HUES6 (cell line): ENCODE data around the gene HSD11B2.
A peak's percentile ranks its signal among the peaks of the same experiment; 100 is the strongest.

ENCODE experiments used
- H3K27ac ChIP-seq: 2 replicates; pipeline ENCODE4 v1.7.0; 2013; ENCODE audit warnings: low read depth, mild to moderate bottlenecking, low read length, inconsistent platforms
- H3K27me3 ChIP-seq: 2 replicates; pipeline ENCODE4 v1.6.1; 2013; ENCODE audit warnings: low read length; ENCODE audit not compliant: control insufficient read depth, insufficient read depth
- H3K36me3 ChIP-seq: 2 replicates; pipeline ENCODE4 v1.6.1; 2013; ENCODE audit warnings: low read length; ENCODE audit not compliant: control insufficient read depth, insufficient read depth
- H3K4me1 ChIP-seq: 2 replicates; pipeline ENCODE4 v1.6.1; 2013; ENCODE audit warnings: low read length; ENCODE audit not compliant: control insufficient read depth, insufficient read depth
- H3K4me3 ChIP-seq: 2 replicates; pipeline ENCODE4 v1.5.1; 2013; ENCODE audit warnings: low read depth, low read length
- H3K9ac ChIP-seq: one replicate; pipeline ENCODE4 v1.6.1; 2013; ENCODE audit warnings: mild to moderate bottlenecking, low read length
- H3K9me3 ChIP-seq: 2 replicates; pipeline ENCODE4 v1.6.1; 2013; ENCODE audit warnings: low read depth, low read length; ENCODE audit not compliant: control insufficient read depth, insufficient read depth

HSD11B2 gene

DNA sequence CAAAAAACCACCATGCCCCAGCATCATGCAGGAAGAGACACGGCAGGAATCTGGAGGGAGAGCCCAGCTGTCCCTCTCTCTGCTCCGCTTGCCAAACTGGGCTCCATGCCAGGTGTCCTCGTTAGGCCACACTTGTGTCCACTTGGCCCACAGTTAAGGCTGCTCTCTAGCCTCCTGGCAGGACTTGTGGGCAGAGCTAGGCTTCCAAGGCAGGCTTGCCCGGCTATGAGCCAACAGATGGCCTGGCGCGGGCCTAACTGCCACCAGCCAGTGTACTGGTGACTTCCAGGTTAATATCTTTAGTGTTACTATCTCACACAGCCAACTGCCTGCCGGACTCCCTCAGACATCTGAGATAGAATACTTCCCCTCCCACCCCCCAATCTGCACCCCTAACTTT is 39.4 kb downstream of the HSD11B2 start:
- no peak overlapping the region for H3K9ac ChIP-seq
- H3K27me3 ChIP-seq: no peaks in the 10 kb centered on the region
- no peak overlapping the region for H3K27ac ChIP-seq
- H3K36me3 ChIP-seq: no peaks in the 10 kb centered on the region
- H3K4me1 ChIP-seq: peaks cover 4% of the 10 kb centered on the region; the same call in 1 of the 2 replicates
- no peaks in the 10 kb centered on the region for H3K9me3 ChIP-seq
- no peak overlapping the region for H3K4me3 ChIP-seq

DNA sequence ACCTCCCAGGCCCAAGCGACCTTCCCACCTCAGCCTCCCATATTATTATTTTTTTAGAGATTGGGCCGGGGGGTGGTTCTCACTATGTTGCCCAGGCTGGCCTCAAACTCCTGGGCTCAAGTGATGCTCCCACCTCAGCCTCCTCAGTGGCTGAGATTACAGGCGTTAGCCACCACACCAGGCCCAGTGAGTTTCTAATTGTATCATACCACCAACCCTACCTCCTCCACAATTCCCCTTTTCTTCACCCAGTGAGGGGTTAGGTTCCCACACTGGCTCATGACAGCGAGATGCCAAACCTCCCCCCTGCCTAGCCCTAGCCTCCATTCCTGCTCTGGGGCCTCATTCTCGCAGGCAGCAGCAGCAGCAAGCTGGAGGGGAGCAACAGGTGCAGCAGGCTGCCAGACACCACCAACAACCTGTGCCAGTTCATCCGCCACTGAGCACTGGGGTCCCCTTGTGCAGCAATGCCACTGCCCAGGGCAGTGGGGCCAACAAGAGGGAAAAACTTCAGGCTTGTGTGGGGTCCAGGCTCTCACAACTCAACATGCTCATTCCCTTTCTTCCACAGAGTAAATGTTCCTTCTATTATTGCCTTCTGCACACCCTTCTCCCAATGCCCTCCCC is 41.0 kb downstream of the HSD11B2 start:
- H3K4me1 ChIP-seq: no peaks in the 10 kb centered on the region
- H3K36me3 ChIP-seq: no peaks in the 10 kb centered on the region
- no peaks in the 10 kb centered on the region for H3K27me3 ChIP-seq
- no peak overlapping the region for H3K4me3 ChIP-seq
- no peak overlapping the region for H3K27ac ChIP-seq
- no peak overlapping the region for H3K9ac ChIP-seq
- no peaks in the 10 kb centered on the region for H3K9me3 ChIP-seq

DNA sequence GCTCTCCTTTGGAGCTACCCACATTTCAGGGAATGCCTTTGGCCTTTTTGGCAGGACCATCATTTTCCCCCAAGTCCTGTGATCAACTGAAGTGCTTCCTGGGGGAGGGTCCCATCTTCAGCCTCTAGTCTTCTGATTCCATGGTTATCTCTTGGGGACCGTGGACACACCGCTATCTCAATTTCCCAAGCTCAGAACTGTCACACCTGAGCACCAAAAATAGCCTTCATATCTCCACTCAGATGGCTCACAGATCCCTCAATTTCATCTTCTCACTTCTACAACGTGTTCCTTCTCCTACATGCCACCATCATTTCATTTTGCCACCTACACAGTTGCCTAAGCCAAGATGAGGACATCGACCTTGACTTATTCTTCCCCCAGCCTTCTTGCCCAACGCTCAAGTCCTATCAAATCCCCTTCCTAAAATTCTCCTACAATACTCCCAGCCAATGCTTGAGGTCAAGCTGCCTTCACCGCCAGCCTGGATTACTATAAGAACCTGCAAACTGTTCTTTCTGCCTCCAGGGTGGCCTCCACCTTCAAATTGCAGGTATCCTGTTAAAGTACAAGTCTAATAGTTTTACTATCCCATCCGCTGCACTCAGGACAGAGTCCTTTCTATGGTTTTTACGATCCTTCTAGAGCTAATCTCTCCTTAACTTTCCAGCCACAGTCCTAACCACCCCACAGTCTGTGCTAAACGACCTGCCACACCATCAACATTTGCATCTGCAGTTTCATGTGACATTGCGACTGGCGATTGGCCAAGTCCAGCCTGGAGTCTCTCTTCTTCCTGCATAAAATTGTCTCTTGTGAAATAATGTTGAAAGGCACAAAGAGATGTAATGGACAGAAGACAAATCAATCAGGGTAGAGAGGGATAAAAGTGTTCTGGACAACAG is 43.9 kb downstream of the HSD11B2 start:
- Histone ChIP-seq H3K27ac (no peak overlapping the region), H3K4me1 (no peaks in the 10 kb centered on the region), H3K4me3 (no peak overlapping the region), H3K9me3 (no peaks in the 10 kb centered on the region), H3K9ac (no peak overlapping the region), H3K27me3 (no peaks in the 10 kb centered on the region), H3K36me3 (no peaks in the 10 kb centered on the region)

DNA sequence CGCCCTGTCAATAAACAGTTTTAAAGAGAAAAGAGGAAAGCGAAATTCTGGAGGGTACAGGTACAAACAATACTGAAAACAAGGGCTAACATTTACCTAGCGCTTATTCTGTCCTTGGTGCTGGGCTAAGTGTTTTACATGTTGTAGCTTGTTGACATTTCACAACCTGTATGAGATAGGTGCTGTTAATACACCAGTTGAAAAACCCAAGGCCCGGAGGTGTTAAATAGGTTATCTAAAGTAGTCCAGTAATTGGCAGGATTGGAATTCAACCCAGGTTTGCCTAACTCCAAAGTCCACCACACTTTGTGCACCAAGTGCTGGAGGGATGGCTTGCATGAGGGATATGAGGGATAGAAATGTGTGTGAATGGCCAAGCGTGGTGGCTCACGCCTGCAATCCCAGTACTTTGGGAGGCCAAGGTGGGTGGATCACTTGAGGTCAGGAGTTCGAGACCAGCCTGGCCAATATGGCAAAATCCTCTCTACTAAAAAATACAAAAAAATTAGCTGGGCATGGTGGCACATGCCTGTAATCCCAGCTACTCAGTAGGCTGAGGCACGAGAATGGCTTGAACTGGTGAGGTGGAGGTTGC is 47.1 kb downstream of the HSD11B2 start:
- no peak overlapping the region for H3K4me3 ChIP-seq
- H3K4me1 ChIP-seq: peaks cover 6% of the 10 kb centered on the region; the same call in 1 of the 2 replicates
- H3K27me3 ChIP-seq: no peaks in the 10 kb centered on the region
- no peaks in the 10 kb centered on the region for H3K9me3 ChIP-seq
- no peak overlapping the region for H3K9ac ChIP-seq
- H3K27ac ChIP-seq: no peak overlapping the region
- H3K36me3 ChIP-seq: no peaks in the 10 kb centered on the region

DNA sequence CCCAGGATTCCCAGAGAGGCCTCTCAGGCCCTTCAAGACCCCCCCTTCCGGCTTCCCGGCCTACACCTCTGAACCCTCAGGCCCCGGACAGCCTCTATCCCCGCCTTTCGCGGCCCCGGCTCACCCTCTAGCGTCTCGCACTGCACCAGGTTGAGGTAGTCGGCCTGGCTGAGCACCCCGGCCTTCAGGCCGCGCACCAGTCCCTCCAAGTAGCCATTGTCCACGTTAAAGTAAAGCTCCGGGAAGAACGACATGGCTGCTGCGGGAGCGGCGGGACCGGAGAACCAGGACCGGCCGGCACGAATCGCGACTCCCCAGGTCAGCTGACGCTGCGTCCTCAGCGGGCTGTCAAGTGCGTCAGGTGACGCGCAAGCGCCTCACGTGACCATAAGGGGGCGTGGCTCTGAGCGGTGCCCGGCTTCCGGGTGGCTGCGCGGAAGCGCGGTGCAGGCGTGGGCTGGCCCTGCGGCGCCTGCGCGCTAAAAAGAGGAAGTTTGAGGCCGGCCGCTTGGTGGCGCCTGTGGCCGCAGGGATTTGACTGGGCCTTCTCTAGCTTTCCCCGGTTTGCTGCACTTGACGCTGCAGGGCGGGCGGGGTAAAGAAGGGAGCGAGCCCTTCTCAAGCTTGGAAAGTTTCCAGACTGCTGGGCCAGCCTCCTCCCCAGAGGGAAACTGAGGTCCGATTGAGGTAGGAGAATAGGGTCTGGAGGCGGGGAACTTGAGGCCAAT is 50.1 kb downstream of the HSD11B2 start, which contains the start of gene ATP6V0D1:
TSS of gene ATP6V0D1 (minus strand) at position 325 of the 728 bp plus-strand sequence. CDS start at position 254, 71 bp downstream.
- Histone ChIP-seq H3K27ac (peak within 1 kb of the TSS; percentile 70; the same call in 1 of the 2 replicates), H3K27me3 (no peaks in the 10 kb centered on the region), H3K36me3 (no peaks in the 10 kb centered on the region), H3K4me1 (peaks cover 6% of the 10 kb centered on the region; the same call in 1 of the 2 replicates), H3K4me3 (peak within 1 kb of the TSS; percentile 100), H3K9me3 (no peaks in the 10 kb centered on the region), H3K9ac (peak within 1 kb of the TSS; percentile 91)

DNA sequence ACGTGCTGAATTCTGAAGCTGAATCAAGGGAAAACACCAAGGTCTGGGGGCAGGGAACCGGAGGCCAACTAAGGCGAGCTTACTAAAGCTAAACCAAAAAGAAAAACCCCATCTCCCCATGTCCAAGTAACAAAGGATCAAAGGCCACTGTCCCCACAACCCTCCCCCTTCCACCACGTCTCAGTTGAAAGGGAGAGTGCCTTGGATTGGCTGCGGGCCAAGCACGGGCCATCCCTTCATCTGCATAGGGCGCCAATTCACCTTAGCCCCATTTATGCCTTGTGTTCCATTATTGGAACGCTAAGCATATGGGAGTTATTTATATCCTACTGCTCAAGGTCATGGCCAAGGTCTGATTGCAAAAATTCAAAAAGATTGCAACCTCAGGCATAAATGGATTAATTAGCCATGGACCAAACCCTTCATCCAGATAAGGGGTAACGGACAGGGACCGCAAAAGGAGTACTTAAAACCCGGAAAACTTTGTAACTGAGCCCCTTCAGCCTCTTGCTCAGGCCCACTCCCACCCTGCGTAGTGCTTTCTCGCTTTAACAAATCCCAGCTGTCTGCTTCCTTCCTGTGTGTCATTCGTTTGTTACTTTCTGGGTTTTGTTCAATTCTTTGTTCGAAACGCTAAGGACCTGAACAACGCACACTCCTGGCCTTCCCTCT is 50.8 kb downstream of the HSD11B2 start:
- H3K36me3 ChIP-seq: no peaks in the 10 kb centered on the region
- H3K9ac ChIP-seq: peak overlapping the region; percentile 72
- no peaks in the 10 kb centered on the region for H3K9me3 ChIP-seq
- peaks cover 6% of the 10 kb centered on the region; the same call in 1 of the 2 replicates for H3K4me1 ChIP-seq
- no peak overlapping the region for H3K27ac ChIP-seq
- H3K27me3 ChIP-seq: peaks cover 4% of the 10 kb centered on the region; the same call in 1 of the 2 replicates
- H3K4me3 ChIP-seq: peak overlapping the region; percentile 64

DNA sequence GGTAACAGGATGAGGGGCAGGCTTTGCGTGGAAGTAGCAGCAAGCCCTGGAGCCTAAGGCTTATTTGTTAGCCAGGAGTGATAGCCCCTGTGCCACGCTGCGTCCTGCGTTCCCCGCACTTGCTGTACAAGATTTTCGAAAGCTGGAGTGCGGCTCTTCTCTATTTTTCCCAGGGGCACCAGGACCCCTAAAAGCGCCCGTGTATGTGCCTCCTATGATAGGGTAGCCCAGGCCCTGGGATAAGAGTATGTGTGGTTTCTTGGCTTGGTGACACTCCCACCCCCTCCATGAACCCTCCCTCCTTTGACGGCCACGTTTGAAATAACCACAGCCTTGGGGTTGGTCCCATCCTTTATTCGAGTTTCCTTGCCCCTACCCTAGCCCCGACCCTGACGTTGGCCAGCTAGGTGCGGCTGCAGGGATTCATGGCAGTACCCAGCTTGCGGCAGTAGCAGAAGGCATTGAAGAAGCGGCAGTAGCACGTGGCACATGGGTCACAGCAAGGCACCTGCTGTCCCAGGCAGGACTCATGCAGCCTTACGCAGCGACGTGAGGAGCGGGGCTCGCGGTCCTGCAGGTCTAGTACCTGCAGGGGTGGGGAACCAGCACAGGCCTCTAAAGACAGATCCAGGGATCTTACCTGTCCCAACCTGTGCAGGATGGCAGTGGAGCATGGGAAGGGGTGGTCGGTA is 51.5 kb downstream of the HSD11B2 start:
- H3K36me3 ChIP-seq: no peaks in the 10 kb centered on the region
- H3K27me3 ChIP-seq: peaks cover 11% of the 10 kb centered on the region; the same call in 1 of the 2 replicates
- no peak overlapping the region for H3K9ac ChIP-seq
- peak overlapping the region; percentile 64; the same call in 1 of the 2 replicates for H3K4me3 ChIP-seq
- peaks cover 6% of the 10 kb centered on the region; the same call in 1 of the 2 replicates for H3K4me1 ChIP-seq
- H3K9me3 ChIP-seq: no peaks in the 10 kb centered on the region
- no peak overlapping the region for H3K27ac ChIP-seq

DNA sequence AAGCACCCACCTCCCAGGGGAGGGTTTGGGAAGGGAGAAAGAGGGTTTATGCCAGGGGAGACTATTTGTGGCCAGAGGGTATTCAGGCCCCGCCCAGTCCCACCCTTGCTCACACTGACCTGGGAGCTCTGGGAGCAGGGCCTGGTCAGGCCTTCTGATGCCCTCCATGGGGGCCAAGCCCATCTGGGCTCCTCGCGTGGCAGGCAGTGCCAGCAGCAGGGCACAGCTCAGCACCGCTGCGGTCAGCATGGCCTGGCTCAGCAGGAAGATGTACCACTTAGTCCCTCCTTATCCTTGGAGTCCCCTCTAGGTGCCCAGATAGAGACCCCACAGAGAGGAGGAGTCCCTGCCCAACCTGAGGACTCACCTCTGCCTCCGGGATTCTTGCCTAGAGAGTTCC is 52.2 kb downstream of the HSD11B2 start, which contains the start of gene AGRP:
TSS of gene AGRP (minus strand) at position 398 of the 400 bp plus-strand sequence. CDS start at position 249, 149 bp downstream.
- Histone ChIP-seq H3K36me3 (no peaks in the 10 kb centered on the region), H3K9me3 (no peaks in the 10 kb centered on the region), H3K4me3 (no peak within 1 kb of the TSS), H3K27me3 (peaks cover 19% of the 10 kb centered on the region), H3K9ac (no peak within 1 kb of the TSS), H3K27ac (no peak within 1 kb of the TSS), H3K4me1 (peaks cover 6% of the 10 kb centered on the region; the same call in 1 of the 2 replicates)

DNA sequence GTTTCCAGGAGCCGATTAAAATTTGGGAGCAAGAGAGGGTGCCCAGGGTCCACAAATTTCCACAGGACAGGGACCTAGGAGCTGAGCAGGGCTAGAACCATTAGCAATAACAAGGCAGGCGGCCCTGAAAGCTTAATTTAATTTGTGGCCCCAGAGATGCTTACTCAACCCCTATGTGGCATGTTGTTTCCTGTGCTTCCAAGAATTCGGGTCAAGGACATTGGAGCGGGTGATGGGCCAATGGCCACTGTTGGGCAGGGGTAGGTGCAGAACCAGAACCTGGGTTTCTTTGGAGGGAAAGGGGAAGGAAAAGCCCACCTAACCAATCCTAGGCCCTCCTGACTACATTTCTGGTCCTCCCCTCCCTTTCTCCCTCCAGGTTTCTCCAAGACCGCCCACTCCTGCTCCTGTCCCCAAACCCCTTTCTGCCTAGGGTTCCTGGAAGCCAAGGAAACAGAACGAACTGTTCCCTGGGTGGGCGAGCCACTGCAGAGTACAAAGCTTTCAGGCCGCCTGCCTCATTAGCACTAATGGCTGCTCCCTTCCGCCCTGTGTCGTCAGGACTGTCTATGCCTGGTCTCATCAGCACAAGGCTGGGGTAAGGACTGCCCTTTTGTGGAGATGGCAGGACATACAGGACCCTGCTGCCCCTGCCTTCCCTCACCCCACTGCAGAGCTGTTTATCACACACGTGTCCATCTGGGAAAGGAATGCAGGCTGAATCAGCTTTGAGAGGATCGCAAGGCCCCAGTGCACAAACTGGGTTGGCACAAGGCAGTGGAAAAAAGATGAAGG is 53.0 kb downstream of the HSD11B2 start:
- Histone ChIP-seq H3K9me3 (no peaks in the 10 kb centered on the region), H3K27me3 (peaks cover 21% of the 10 kb centered on the region), H3K36me3 (no peaks in the 10 kb centered on the region), H3K4me3 (no peak overlapping the region), H3K27ac (no peak overlapping the region), H3K4me1 (peaks cover 8% of the 10 kb centered on the region; the same call in 1 of the 2 replicates), H3K9ac (no peak overlapping the region)
